Measurements from ENCODE around the gene TLR2.

DNA sequence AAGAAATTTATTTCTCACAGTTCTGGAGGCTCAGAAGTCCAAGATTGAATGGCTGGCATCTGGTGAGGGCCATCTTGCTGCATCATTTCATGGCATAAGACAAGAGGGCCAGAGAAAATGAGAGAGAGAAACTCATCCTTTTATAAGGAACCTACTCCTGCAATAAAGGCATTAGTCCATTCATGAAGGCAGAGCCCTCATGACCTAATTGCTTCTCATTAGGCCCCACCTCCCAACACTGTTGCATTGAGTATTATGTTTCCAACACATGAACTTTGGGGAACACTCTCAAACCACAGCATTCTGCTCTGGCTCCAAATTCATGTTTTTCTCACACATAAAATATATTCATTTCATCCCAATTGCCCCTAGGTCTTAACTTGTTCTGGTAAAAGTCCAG is 61.6 kb downstream of the TLR2 start:
- TF ChIP-seq, protein P1, sequence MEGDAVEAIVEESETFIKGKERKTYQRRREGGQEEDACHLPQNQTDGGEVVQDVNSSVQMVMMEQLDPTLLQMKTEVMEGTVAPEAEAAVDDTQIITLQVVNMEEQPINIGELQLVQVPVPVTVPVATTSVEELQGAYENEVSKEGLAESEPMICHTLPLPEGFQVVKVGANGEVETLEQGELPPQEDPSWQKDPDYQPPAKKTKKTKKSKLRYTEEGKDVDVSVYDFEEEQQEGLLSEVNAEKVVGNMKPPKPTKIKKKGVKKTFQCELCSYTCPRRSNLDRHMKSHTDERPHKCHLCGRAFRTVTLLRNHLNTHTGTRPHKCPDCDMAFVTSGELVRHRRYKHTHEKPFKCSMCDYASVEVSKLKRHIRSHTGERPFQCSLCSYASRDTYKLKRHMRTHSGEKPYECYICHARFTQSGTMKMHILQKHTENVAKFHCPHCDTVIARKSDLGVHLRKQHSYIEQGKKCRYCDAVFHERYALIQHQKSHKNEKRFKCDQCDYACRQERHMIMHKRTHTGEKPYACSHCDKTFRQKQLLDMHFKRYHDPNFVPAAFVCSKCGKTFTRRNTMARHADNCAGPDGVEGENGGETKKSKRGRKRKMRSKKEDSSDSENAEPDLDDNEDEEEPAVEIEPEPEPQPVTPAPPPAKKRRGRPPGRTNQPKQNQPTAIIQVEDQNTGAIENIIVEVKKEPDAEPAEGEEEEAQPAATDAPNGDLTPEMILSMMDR (optimal IDR thresholded peaks at IDR 0.05 in 1 of 3, IDR thresholded peaks at IDR 0.05 in 1 of 3, conservative IDR thresholded peaks at IDR 0.05 in 1 of 3; ENCODE audit: extremely low read depth in 1 of 3, insufficient read depth in 2 of 3, low read length in 3 of 3): no peak
- no peak for TF ChIP-seq EZH2 (IDR thresholded peaks at IDR 0.05; ENCODE audit: low read length)
